Activated CD4-positive, alpha-beta T cell treated with anti-CD3 and anti-CD28 coated beads for 36 hours (primary cell): ENCODE measurements around the gene ARHGEF17. TPM values are rescaled to one million over a fixed set of nuclear protein-coding genes. Genes with fewer than 3 reads are reported as not detected.

Experiments used
- ATAC-seq: fragments of 200-7000 bp; cut with Tn5 transposase; one replicate; pipeline ENCODE4 v1.10.0; 2021; ENCODE audit warnings: mild to moderate bottlenecking, moderate library complexity
- CTCF ChIA-PET: fragments of 350-600 bp; sonication (Branson Sonifier 250); formaldehyde crosslinking; loops from one replicate; lab custom pipeline; 2021; ENCODE audit warnings: antibody characterized with exemption; lab: Charles Lee
- POLR2A ChIA-PET: fragments of 350-600 bp; sonication (Branson Sonifier 250); formaldehyde crosslinking; loops from one replicate; lab custom pipeline; 2021; ENCODE audit warnings: antibody characterized with exemption, inconsistent platforms; lab: Charles Lee
- DNase-seq: peaks from one replicate; pipeline ENCODE4 v3.0.0-alpha.2; 2020
- H3K27ac Mint-ChIP-seq: one replicate; pipeline ENCODE4 v1.8.0; 2021; ENCODE audit warnings: mixed read lengths
- H3K27me3 Mint-ChIP-seq: one replicate; pipeline ENCODE4 v1.8.0; 2021; ENCODE audit warnings: mixed read lengths
- H3K36me3 Mint-ChIP-seq: one replicate; pipeline ENCODE4 v1.8.0; 2021; ENCODE audit warnings: low read depth, mixed read lengths
- H3K4me1 Mint-ChIP-seq: one replicate; pipeline ENCODE4 v1.8.0; 2021; ENCODE audit warnings: mixed read lengths
- H3K4me3 Mint-ChIP-seq: one replicate; pipeline ENCODE4 v1.8.0; 2021; ENCODE audit warnings: mild to moderate bottlenecking, moderate library complexity, mixed read lengths
- H3K9me3 Mint-ChIP-seq: one replicate; pipeline ENCODE4 v1.8.0; 2021; ENCODE audit warnings: low read depth, mixed read lengths
- intact Hi-C, 2 experiments: fragments of 100-400 bp; cut with DNase I in 1 of 2; cut with micrococcal nuclease in 1 of 2; formaldehyde crosslinking; loops; one replicate each; pipeline versions ENCODE4 v1.14.2 to v1.15.1; 2022 to 2024; cut with DNase I, micrococcal nuclease
- total RNA-seq, 2 experiments: library from RNA; stranded (reverse); gene quantifications; one replicate each; pipeline ENCODE4 v1.2.3, GENCODE V29; 2021

ARHGEF17 gene
- total RNA-seq, 2 experiments from 2014 or later = 0.05 TPM; not detected in 1

DNA sequence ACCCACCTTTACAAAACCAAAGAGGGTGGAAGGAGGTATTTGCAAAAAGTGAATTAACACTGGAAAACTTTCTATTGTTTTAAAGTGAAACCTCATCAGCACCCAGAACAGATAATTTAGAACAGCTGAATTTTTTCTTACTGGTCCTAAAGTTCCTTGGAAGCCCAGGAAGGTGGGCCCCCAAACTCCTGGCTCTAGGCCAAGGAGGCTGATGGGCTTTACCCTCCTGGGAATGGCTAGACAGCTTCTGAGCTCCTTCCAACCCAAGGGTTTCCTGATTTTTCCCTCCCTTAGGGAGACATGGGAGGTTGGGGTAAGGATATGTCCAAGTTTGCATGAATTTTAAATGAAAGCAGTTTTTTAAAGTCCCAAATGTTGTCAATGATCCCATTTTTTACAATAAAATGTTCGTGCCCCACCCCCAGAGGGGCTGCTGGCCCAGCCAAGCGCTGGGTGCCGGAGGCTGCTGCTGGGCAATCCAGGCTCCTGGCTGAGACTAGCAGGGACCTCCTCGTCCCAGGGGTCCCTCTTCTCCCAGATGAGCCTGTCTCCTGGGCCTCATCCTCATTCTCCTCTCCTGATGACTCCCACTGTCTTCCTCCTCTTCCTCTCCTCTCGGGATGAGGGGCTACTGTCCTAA, 96.5 kb downstream of the ARHGEF17 start:
- POLR2A ChIA-PET = no interaction called here
- Mint-ChIP-seq H3K27ac (no peak overlapping the region), H3K27me3 (no peaks in the 10 kb centered on the region), H3K4me3 (no peak overlapping the region), H3K36me3 (peaks cover 4% of the 10 kb centered on the region), H3K4me1 (no peaks in the 10 kb centered on the region), H3K9me3 (no peaks in the 10 kb centered on the region)
- CTCF ChIA-PET = interaction anchor here (1.0 to 2.6 kb wide), 2 partner anchors 11 to 19 kb away, joined by 3 to 8 read pairs; no protein-coding TSS in a partner anchor
- intact Hi-C loops = loop anchor here (5.0 to 10.0 kb wide), 2 partner anchors 208 to 260 kb away; no protein-coding TSS in a partner anchor
- no peak for ATAC-seq
- no peak for DNase-seq

DNA sequence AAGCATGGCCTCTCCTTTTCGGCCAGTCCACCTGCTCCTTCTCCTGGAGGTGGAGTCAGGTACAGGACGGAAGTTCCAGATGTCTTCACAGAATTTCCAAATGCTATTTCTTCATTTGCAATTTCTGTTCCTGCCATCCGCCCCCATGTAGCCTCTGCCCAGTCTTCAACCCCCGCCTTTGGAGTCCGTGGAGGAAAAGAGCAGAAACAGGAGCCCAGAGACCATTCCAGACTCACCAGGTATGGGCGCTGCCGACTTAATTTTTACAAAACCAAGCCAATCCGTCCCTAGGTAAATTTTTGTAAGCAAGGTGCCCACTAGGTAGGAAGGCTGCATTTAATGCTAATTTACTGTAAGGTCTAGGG, 97.1 kb downstream of the ARHGEF17 start:
- ATAC-seq (no peak), DNase-seq (no peak)
- H3K9me3 Mint-ChIP-seq = no peaks in the 10 kb centered on the region
- no peak overlapping the region for H3K27ac Mint-ChIP-seq
- H3K36me3 Mint-ChIP-seq = peaks cover 4% of the 10 kb centered on the region
- ChIA-PET CTCF (interaction anchor here (2.6 kb wide), 1 partner anchor 12 kb away, joined by 8 read pairs; no protein-coding TSS in a partner anchor), POLR2A (no interaction called here)
- intact Hi-C loops = loop anchor here in 1 of 2 experiments (10.0 kb wide), 1 partner anchor 260 kb away; no protein-coding TSS in a partner anchor
- H3K4me1 Mint-ChIP-seq = no peaks in the 10 kb centered on the region
- no peaks in the 10 kb centered on the region for H3K27me3 Mint-ChIP-seq
- no peak overlapping the region for H3K4me3 Mint-ChIP-seq

DNA sequence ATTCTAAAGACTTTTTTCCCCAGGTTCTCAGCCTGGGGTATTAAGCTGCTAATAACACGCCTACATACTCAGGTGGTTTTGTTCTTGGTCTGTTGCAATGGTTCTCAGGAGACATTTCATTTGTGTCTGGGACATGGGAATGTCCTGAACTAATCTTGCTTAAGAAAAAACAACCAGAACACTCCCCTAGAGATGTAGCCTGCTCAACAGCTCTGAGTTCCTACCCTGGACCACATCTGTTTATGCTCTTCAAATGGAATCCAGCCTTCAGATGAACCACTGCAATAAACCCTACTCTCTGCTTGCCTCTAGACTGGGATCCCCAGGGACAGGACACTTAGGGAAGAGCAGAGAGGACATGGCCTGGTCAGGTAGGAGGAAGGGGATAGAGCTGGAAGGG, 98.1 kb downstream of the ARHGEF17 start:
- Mint-ChIP-seq H3K36me3 (peaks cover 4% of the 10 kb centered on the region), H3K4me3 (no peak overlapping the region), H3K27me3 (no peaks in the 10 kb centered on the region), H3K27ac (no peak overlapping the region), H3K9me3 (no peaks in the 10 kb centered on the region), H3K4me1 (no peaks in the 10 kb centered on the region)
- CTCF ChIA-PET = interaction anchor here (0.5 to 1.9 kb wide), 6 partner anchors 8 to 254 kb away, joined by 3 to 8 read pairs (median 4); no protein-coding TSS in a partner anchor
- intact Hi-C loops = loop anchor here in 1 of 2 experiments (10.0 kb wide), 1 partner anchor 259 kb away; no protein-coding TSS in a partner anchor
- ATAC-seq = no peak
- POLR2A ChIA-PET = no interaction called here
- DNase-seq = no peak

GRCh38 chr11:73406619-73407018, 98.5 kb downstream of the ARHGEF17 start:
- DNase-seq = no peak
- Mint-ChIP-seq H3K36me3 (peaks cover 4% of the 10 kb centered on the region), H3K4me1 (no peaks in the 10 kb centered on the region), H3K27ac (no peak overlapping the region), H3K9me3 (no peaks in the 10 kb centered on the region), H3K4me3 (no peak overlapping the region), H3K27me3 (no peaks in the 10 kb centered on the region)
- ChIA-PET CTCF (interaction anchor here (0.6 to 1.9 kb wide), 7 partner anchors 10 to 253 kb away, joined by 3 to 8 read pairs (median 3); no protein-coding TSS in a partner anchor), POLR2A (no interaction called here)
- intact Hi-C loops = loop anchor here in 1 of 2 experiments (10.0 kb wide), 1 partner anchor 258 kb away; no protein-coding TSS in a partner anchor
- ATAC-seq = no peak

DNA sequence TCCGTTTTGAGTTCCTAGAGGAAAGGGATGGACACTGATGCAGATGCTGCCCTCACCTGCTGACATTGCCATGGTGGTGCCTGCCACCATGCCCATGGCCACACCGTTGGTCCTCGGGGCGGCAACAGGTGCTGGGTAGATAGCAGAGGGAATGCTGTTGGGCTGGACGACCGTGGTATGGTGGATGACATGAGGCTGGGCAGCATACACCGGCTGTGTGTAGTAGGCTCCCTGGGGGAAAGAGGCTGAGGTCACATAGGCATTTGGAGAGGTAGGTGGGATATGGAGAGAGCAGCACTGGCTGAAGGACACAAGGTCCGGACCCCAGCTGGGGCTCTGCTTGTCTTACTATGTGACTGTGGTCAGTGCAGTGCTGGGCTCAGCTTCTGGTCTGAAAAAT, 101.4 kb downstream of the ARHGEF17 start:
- ChIA-PET POLR2A (no interaction called here), CTCF (interaction anchor here (1.1 to 1.2 kb wide), 2 partner anchors 14 to 211 kb away, joined by 3 read pairs; no protein-coding TSS in a partner anchor)
- H3K27me3 Mint-ChIP-seq = no peaks in the 10 kb centered on the region
- ATAC-seq (no peak), DNase-seq (no peak)
- H3K36me3 Mint-ChIP-seq = peaks cover 4% of the 10 kb centered on the region
- no peak overlapping the region for H3K4me3 Mint-ChIP-seq
- no peak overlapping the region for H3K27ac Mint-ChIP-seq
- no peaks in the 10 kb centered on the region for H3K9me3 Mint-ChIP-seq
- intact Hi-C loops = loop anchor here in 1 of 2 experiments (10.0 kb wide), 1 partner anchor 255 kb away; no protein-coding TSS in a partner anchor
- no peaks in the 10 kb centered on the region for H3K4me1 Mint-ChIP-seq

- H3K27me3 Mint-ChIP-seq = no peaks in the 10 kb centered on the region
- no peak for ATAC-seq
- POLR2A ChIA-PET = no interaction called here
- CTCF ChIA-PET = interaction anchor here (0.7 to 1.4 kb wide), 8 partner anchors 9 to 252 kb away, joined by 3 to 6 read pairs (median 4); no protein-coding TSS in a partner anchor
- intact Hi-C loops = no loop called here
- H3K4me3 Mint-ChIP-seq = no peak overlapping the region
- H3K9me3 Mint-ChIP-seq = no peaks in the 10 kb centered on the region
- H3K4me1 Mint-ChIP-seq = peaks cover 4% of the 10 kb centered on the region
- no peak overlapping the region for H3K27ac Mint-ChIP-seq
- H3K36me3 Mint-ChIP-seq = peaks cover 4% of the 10 kb centered on the region
- DNase-seq = no peak
Measured at GRCh38 chr11:73410627-73411026, 102.6 kb downstream of the ARHGEF17 start.

DNA sequence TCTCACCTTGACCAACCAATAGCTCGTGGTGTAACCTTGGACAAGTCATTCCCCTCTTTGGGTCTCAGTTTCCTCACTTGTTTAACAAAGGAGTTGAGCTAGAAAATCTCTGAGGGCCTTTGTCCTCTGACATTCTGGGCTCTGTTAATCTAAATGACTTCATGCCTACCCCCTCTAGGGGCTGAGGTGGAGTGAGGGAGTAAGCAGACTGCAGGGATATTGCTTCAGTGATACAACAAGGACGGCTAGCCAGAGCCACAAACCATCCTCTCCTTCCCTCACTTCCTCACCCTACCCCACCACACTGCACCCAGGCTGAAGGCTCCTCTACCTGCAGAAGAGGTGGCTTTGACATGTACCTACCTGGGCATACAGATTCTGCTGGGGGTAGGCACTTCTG, 103.0 kb downstream of the ARHGEF17 start:
- ChIA-PET POLR2A (no interaction called here), CTCF (interaction anchor here (0.9 to 1.4 kb wide), 7 partner anchors 9 to 251 kb away, joined by 3 to 6 read pairs (median 4); no protein-coding TSS in a partner anchor)
- no peaks in the 10 kb centered on the region for H3K27me3 Mint-ChIP-seq
- ATAC-seq (no peak), DNase-seq (no peak)
- intact Hi-C loops = no loop called here
- H3K4me1 Mint-ChIP-seq = peaks cover 4% of the 10 kb centered on the region
- H3K36me3 Mint-ChIP-seq = peaks cover 4% of the 10 kb centered on the region
- no peak overlapping the region for H3K27ac Mint-ChIP-seq
- no peak overlapping the region for H3K4me3 Mint-ChIP-seq
- H3K9me3 Mint-ChIP-seq = no peaks in the 10 kb centered on the region

DNA sequence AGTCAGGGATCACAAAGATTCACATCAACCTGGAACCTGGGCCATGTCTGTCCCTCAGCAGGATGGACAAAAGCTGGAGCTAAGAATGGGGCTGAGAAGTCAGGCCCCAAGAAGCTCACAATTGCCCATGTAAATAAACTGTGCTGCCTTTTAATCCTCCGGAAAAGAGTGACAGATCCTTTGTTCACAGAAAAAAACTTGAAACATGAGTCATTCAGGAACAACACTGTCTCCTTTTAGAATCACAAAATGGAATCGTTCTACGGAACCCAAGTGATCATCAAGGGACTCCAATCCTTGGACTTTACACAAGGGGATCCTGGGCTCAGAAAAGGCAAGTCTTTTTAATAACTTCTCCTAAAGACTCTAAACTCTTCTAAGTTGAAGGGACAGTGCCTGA, 104.2 kb downstream of the ARHGEF17 start:
- POLR2A ChIA-PET = no interaction called here
- intact Hi-C loops = no loop called here
- H3K27ac Mint-ChIP-seq = no peak overlapping the region
- H3K27me3 Mint-ChIP-seq = no peaks in the 10 kb centered on the region
- ATAC-seq (no peak), DNase-seq (no peak)
- H3K36me3 Mint-ChIP-seq = peaks cover 4% of the 10 kb centered on the region
- H3K4me3 Mint-ChIP-seq = no peak overlapping the region
- peaks cover 4% of the 10 kb centered on the region for H3K4me1 Mint-ChIP-seq
- CTCF ChIA-PET = interaction anchor here (0.6 to 2.5 kb wide), 5 partner anchors 9 to 825 kb away, joined by 3 to 10 read pairs (median 3); no protein-coding TSS in a partner anchor
- no peaks in the 10 kb centered on the region for H3K9me3 Mint-ChIP-seq

GRCh38 chr11:73413256-73413655, 105.2 kb downstream of the ARHGEF17 start:
- intact Hi-C loops = no loop called here
- H3K27me3 Mint-ChIP-seq = no peaks in the 10 kb centered on the region
- ATAC-seq (no peak), DNase-seq (no peak)
- H3K27ac Mint-ChIP-seq = no peak overlapping the region
- CTCF ChIA-PET = interaction anchor here (0.6 to 2.5 kb wide), 6 partner anchors 10 to 247 kb away, joined by 3 to 10 read pairs (median 4); no protein-coding TSS in a partner anchor
- H3K36me3 Mint-ChIP-seq = peaks cover 10% of the 10 kb centered on the region
- no peaks in the 10 kb centered on the region for H3K9me3 Mint-ChIP-seq
- peaks cover 4% of the 10 kb centered on the region for H3K4me1 Mint-ChIP-seq
- H3K4me3 Mint-ChIP-seq = no peak overlapping the region
- POLR2A ChIA-PET = interaction anchor here (0.7 kb wide), 1 partner anchor 585 kb away, joined by 3 read pairs; no protein-coding TSS in a partner anchor

DNA sequence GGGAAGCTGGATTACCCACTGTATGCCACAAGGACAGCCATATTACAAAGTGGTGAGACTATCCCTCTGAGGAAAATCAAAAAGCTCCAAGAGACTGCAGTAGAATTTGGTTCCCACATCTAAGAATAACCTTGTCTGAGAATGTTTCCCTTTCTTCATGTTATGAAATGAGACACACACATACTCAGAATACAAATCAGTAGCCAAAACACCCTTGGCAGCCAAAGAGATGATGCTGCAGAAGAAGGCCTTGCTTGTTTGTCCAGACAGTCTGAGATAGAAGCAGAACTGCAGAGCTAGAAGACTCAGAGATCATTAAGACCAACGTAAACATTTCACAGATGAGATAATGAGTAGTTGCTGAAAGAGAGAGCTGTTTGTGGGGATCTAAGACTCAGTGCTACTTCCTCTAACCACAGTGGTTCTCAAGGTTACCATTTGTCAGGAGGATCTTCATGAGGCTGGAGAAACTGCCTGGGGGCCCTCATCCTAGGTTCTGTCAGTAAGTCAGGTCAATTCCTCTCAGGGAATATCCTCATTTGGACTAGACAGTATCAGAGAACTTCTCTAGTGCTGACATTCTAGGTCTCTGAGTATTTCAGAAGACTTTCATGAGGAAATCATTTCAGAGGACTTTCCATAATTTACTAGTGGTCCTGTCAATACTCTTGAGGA, 107.0 kb downstream of the ARHGEF17 start:
- Mint-ChIP-seq H3K27ac (no peak overlapping the region), H3K36me3 (peaks cover 9% of the 10 kb centered on the region), H3K4me3 (no peak overlapping the region), H3K9me3 (no peaks in the 10 kb centered on the region), H3K4me1 (peaks cover 4% of the 10 kb centered on the region), H3K27me3 (no peaks in the 10 kb centered on the region)
- ATAC-seq = peak; percentile 53
- ChIA-PET CTCF (interaction anchor here (0.6 to 1.7 kb wide), 8 partner anchors 8 to 232 kb away, joined by 3 to 4 read pairs (median 4); no protein-coding TSS in a partner anchor), POLR2A (no interaction called here)
- no peak for DNase-seq
- intact Hi-C loops = no loop called here
